Liver (tissue), 3 donors: ENCODE data around the gene TNFRSF6B.

ENCODE experiments used
- EGR1 ChIP-seq, 2 donors: IDR thresholded peaks; 2 replicates each; pipeline ENCODE4 v1.6.1; 2016 to 2018; ENCODE audit warnings: antibody characterized with exemption in 2 of 2, low read depth in 2 of 2
- GABPA ChIP-seq, 2 donors: IDR thresholded peaks in 1 of 2; conservative IDR thresholded peaks in 1 of 2; 2 replicates each; pipeline ENCODE4 v1.6.1; 2016; ENCODE audit warnings: antibody characterized with exemption in 2 of 2, mild to moderate bottlenecking in 1 of 2, moderate library complexity in 1 of 2
- JUND ChIP-seq, 2 donors: IDR thresholded peaks; 2 replicates each; pipeline ENCODE4 v1.6.1; 2016; ENCODE audit warnings: antibody characterized with exemption in 2 of 2
- RAD21 ChIP-seq, 2 donors: IDR thresholded peaks; 2 replicates each; pipeline ENCODE4 v1.6.1; 2016; ENCODE audit warnings: antibody characterized with exemption in 2 of 2, mild to moderate bottlenecking in 2 of 2
- SP1 ChIP-seq: IDR thresholded peaks from 2 replicates; pipeline ENCODE4 v1.6.1; 2018; ENCODE audit warnings: antibody characterized with exemption, mild to moderate bottlenecking
- TAF1 ChIP-seq: conservative IDR thresholded peaks from 2 replicates; pipeline ENCODE4 v1.6.1; 2016; ENCODE audit warnings: antibody characterized with exemption, mild to moderate bottlenecking
- YY1 ChIP-seq: IDR thresholded peaks from 2 replicates; pipeline ENCODE4 v1.6.1; 2016; ENCODE audit warnings: antibody characterized with exemption, mild to moderate bottlenecking
- TF ChIP-seq, protein P1 (sequence below): fragments of 150-350 bp; IDR thresholded peaks from 2 replicates; pipeline ENCODE4 v1.5.1; 2017; ENCODE audit warnings: improper control_type of control experiment, low read depth, low read length; ENCODE audit not compliant: missing input control
- TF ChIP-seq, protein P2 (sequence below): IDR thresholded peaks from 2 replicates; pipeline ENCODE4 v1.6.1; 2016; ENCODE audit warnings: antibody characterized with exemption
- TF ChIP-seq, protein P3 (sequence below): IDR thresholded peaks from 2 replicates; pipeline ENCODE4 v1.6.1; 2016; ENCODE audit warnings: antibody characterized with exemption, mild to moderate bottlenecking
- TF ChIP-seq, protein P4 (sequence below): IDR thresholded peaks from 2 replicates; pipeline ENCODE4 v1.6.1; 2016; ENCODE audit warnings: antibody characterized with exemption
- TF ChIP-seq, protein P5 (sequence below): IDR thresholded peaks from 2 replicates; pipeline ENCODE4 v1.6.1; 2016; ENCODE audit warnings: antibody characterized with exemption
- donor health status: healthy.
- donor health status: healthy.

DNA sequence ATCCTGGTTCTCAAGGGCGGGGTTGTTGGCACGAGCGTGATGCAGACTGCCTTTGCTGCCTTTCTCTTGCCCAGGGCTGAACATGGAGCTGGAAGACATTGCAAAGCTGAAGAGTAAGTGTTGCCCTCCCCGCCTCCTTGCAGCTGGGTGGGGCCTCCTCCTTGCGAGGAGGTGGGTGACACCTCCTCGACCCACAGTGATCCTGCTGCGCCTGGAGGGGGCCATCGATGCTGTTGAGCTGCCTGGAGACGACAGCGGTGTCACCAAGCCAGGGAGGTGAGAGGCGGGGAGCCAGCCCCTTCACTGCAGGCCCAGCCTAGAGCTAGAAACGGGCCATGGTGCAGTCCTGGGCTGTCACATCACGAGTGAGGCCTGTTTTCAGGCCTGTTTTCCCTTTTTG is 18.4 kb upstream of the TNFRSF6B start:
- TF ChIP-seq TAF1 (no peak), EGR1 (IDR thresholded peaks at IDR 0.05; ENCODE audit: low read depth in 2 of 2) (no peak), SP1 (no peak), RAD21 (IDR thresholded peaks at IDR 0.05) (no peak), YY1 (no peak), JUND (IDR thresholded peaks at IDR 0.05) (no peak), GABPA (IDR thresholded peaks at IDR 0.05 in 1 of 2, conservative IDR thresholded peaks at IDR 0.05 in 1 of 2) (no peak)
- TF ChIP-seq, protein P1, sequence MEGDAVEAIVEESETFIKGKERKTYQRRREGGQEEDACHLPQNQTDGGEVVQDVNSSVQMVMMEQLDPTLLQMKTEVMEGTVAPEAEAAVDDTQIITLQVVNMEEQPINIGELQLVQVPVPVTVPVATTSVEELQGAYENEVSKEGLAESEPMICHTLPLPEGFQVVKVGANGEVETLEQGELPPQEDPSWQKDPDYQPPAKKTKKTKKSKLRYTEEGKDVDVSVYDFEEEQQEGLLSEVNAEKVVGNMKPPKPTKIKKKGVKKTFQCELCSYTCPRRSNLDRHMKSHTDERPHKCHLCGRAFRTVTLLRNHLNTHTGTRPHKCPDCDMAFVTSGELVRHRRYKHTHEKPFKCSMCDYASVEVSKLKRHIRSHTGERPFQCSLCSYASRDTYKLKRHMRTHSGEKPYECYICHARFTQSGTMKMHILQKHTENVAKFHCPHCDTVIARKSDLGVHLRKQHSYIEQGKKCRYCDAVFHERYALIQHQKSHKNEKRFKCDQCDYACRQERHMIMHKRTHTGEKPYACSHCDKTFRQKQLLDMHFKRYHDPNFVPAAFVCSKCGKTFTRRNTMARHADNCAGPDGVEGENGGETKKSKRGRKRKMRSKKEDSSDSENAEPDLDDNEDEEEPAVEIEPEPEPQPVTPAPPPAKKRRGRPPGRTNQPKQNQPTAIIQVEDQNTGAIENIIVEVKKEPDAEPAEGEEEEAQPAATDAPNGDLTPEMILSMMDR = no peak
- TF ChIP-seq, protein P2, sequence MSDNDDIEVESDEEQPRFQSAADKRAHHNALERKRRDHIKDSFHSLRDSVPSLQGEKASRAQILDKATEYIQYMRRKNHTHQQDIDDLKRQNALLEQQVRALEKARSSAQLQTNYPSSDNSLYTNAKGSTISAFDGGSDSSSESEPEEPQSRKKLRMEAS = no peak
- TF ChIP-seq, protein P3, sequence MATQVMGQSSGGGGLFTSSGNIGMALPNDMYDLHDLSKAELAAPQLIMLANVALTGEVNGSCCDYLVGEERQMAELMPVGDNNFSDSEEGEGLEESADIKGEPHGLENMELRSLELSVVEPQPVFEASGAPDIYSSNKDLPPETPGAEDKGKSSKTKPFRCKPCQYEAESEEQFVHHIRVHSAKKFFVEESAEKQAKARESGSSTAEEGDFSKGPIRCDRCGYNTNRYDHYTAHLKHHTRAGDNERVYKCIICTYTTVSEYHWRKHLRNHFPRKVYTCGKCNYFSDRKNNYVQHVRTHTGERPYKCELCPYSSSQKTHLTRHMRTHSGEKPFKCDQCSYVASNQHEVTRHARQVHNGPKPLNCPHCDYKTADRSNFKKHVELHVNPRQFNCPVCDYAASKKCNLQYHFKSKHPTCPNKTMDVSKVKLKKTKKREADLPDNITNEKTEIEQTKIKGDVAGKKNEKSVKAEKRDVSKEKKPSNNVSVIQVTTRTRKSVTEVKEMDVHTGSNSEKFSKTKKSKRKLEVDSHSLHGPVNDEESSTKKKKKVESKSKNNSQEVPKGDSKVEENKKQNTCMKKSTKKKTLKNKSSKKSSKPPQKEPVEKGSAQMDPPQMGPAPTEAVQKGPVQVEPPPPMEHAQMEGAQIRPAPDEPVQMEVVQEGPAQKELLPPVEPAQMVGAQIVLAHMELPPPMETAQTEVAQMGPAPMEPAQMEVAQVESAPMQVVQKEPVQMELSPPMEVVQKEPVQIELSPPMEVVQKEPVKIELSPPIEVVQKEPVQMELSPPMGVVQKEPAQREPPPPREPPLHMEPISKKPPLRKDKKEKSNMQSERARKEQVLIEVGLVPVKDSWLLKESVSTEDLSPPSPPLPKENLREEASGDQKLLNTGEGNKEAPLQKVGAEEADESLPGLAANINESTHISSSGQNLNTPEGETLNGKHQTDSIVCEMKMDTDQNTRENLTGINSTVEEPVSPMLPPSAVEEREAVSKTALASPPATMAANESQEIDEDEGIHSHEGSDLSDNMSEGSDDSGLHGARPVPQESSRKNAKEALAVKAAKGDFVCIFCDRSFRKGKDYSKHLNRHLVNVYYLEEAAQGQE = no peak
- TF ChIP-seq, protein P4, sequence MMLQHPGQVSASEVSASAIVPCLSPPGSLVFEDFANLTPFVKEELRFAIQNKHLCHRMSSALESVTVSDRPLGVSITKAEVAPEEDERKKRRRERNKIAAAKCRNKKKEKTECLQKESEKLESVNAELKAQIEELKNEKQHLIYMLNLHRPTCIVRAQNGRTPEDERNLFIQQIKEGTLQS = no peak
- TF ChIP-seq, protein P5, sequence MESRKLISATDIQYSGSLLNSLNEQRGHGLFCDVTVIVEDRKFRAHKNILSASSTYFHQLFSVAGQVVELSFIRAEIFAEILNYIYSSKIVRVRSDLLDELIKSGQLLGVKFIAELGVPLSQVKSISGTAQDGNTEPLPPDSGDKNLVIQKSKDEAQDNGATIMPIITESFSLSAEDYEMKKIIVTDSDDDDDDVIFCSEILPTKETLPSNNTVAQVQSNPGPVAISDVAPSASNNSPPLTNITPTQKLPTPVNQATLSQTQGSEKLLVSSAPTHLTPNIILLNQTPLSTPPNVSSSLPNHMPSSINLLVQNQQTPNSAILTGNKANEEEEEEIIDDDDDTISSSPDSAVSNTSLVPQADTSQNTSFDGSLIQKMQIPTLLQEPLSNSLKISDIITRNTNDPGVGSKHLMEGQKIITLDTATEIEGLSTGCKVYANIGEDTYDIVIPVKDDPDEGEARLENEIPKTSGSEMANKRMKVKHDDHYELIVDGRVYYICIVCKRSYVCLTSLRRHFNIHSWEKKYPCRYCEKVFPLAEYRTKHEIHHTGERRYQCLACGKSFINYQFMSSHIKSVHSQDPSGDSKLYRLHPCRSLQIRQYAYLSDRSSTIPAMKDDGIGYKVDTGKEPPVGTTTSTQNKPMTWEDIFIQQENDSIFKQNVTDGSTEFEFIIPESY = no peak
